Renal pelvis (tissue), 12 donors: Measurements from ENCODE around the gene SPATA33. TPM values are rescaled to one million over a fixed set of nuclear protein-coding genes. Genes with fewer than 3 reads are reported as not detected.

Experiments
- DNase-seq: peaks from one replicate; pipeline ENCODE4 v3.0.0-alpha.2; 2013
- long read RNA-seq, 16 experiments: transcript quantifications; one replicate each; lab custom pipeline, GENCODE V29; 2026
- polyA plus RNA-seq, 3 donors: library from polyadenylated mRNA; unstranded; fragments of 120-200 nt; gene quantifications; one replicate each; pipeline ENCODE4 v1.2.1, GENCODE V29; 2013; ENCODE audit not compliant: insufficient read length in 3 of 3

SPATA33 gene
- polyA plus RNA-seq, result 10 to 100 TPM; 16.5 to 18.3 (median 17.3) TPM
- long read RNA-seq, donor 1, partial matches to known transcripts, result 0 of 4 reads
- long read RNA-seq, donor 1, other reads (novel, unspliced or antisense), result 0 of 4 reads
- long read RNA-seq, donor 2, transcript SPATA33-204 (2 exons, 2,368 nt), result major isoform, 5 of 10 reads
- long read RNA-seq, donor 2, partial matches to known transcripts, result 0 of 10 reads
- long read RNA-seq, donor 2, other reads (novel, unspliced or antisense), result 0 of 10 reads
- long read RNA-seq, donor 3, partial matches to known transcripts, result 0 of 11 reads
- long read RNA-seq, donor 3, other reads (novel, unspliced or antisense), result 0 of 11 reads
- long read RNA-seq, donor 4, partial matches to known transcripts, result 0 of 11 reads
- long read RNA-seq, donor 4, other reads (novel, unspliced or antisense), result 0 of 11 reads
- long read RNA-seq, donor 5, partial matches to known transcripts, result 0 of 8 reads
- long read RNA-seq, donor 5, other reads (novel, unspliced or antisense), result 0 of 8 reads
- long read RNA-seq, donor 6, partial matches to known transcripts, result 0 of 6 reads
- long read RNA-seq, donor 6, other reads (novel, unspliced or antisense), result 0 of 6 reads
- long read RNA-seq, donor 7, partial matches to known transcripts, result 0 of 11 reads
- long read RNA-seq, donor 7, other reads (novel, unspliced or antisense), result 0 of 11 reads
- long read RNA-seq, donor 8, partial matches to known transcripts, result 0 of 4 reads
- long read RNA-seq, donor 8, other reads (novel, unspliced or antisense), result 0 of 4 reads
- long read RNA-seq, donor 9, transcript SPATA33-209 (3 exons, 1,490 nt), result major isoform, 5 of 8 reads
- long read RNA-seq, donor 9, partial matches to known transcripts, result 0 of 8 reads
- long read RNA-seq, donor 9, other reads (novel, unspliced or antisense), result 0 of 8 reads
- long read RNA-seq, donor 10, transcript SPATA33-209 (3 exons, 1,490 nt), result major isoform, 5 of 9 reads
- long read RNA-seq, donor 10, partial matches to known transcripts, result 0 of 9 reads
- long read RNA-seq, donor 10, other reads (novel, unspliced or antisense), result 0 of 9 reads
- long read RNA-seq, donor 11, partial matches to known transcripts, result 0 of 11 reads
- long read RNA-seq, donor 11, other reads (novel, unspliced or antisense), result 5 of 11 reads
- long read RNA-seq, donor 12, transcript SPATA33-201 (3 exons, 2,190 nt), result major isoform, 5 of 16 reads
- long read RNA-seq, donor 12, partial matches to known transcripts, result 0 of 16 reads
- long read RNA-seq, donor 12, other reads (novel, unspliced or antisense), result 0 of 16 reads
- long read RNA-seq, donor 13, partial matches to known transcripts, result 0 of 5 reads
- long read RNA-seq, donor 13, other reads (novel, unspliced or antisense), result 0 of 5 reads
- long read RNA-seq, donor 14, result 0 reads
- long read RNA-seq, donor 15, result 0 reads
- long read RNA-seq, donor 16, partial matches to known transcripts, result 0 of 8 reads
- long read RNA-seq, donor 16, other reads (novel, unspliced or antisense), result 0 of 8 reads

GRCh38 chr16:89657442-89658220 is at the start of gene SPATA33, which contains the start of gene CHMP1A:
SPATA33 (plus strand) TSS chr16:89657836; CDS start chr16:89657912, 76 bp downstream.
CHMP1A (minus strand) TSS chr16:89657708; CDS start chr16:89657588, 120 bp downstream.
- DNase-seq, result peak; percentile 86

GRCh38 chr16:89607937-89608740 is 49.5 kb upstream of the SPATA33 start:
- DNase-seq, result no peak

- no peak for DNase-seq
These were observed 47.6 kb upstream of the SPATA33 start for GRCh38 chr16:89610108-89610453.

- DNase-seq, result no peak
These were observed 45.0 kb upstream of the SPATA33 start for GRCh38 chr16:89612415-89613166.

GRCh38 chr16:89613231-89613953 is 44.2 kb upstream of the SPATA33 start, which contains the start of gene DPEP1:
DPEP1 (plus strand) TSS chr16:89613642; CDS start chr16:89630411, 16,769 bp downstream.
- DNase-seq, result no peak

GRCh38 chr16:89613954-89614459 is 43.6 kb upstream of the SPATA33 start:
- DNase-seq, result no peak

GRCh38 chr16:89615176-89615575 is 42.5 kb upstream of the SPATA33 start:
- DNase-seq, result no peak

- no peak for DNase-seq
These were observed 42.0 kb upstream of the SPATA33 start for GRCh38 chr16:89615596-89616090.

GRCh38 chr16:89616623-89617022 is 41.0 kb upstream of the SPATA33 start:
- DNase-seq, result no peak

GRCh38 chr16:89617036-89617435 is 40.6 kb upstream of the SPATA33 start:
- DNase-seq, result no peak

- no peak for DNase-seq
These were observed 39.3 kb upstream of the SPATA33 start for GRCh38 chr16:89618109-89618998.

GRCh38 chr16:89619840-89620239 is 37.8 kb upstream of the SPATA33 start:
- no peak for DNase-seq

GRCh38 chr16:89620406-89620841 is 37.2 kb upstream of the SPATA33 start:
- DNase-seq, result no peak

- DNase-seq, result no peak
These were observed 36.4 kb upstream of the SPATA33 start for GRCh38 chr16:89621136-89621697.

- DNase-seq, result no peak
These were observed 35.8 kb upstream of the SPATA33 start for GRCh38 chr16:89621698-89622409.
